Retinal pigment epithelial cell (primary cell): ENCODE data around the gene XRCC4.

Experiments
- DNase-seq: peaks from one replicate; pipeline ENCODE4 v3.0.0-alpha.2; 2010; ENCODE audit warnings: low read depth
- H3K4me3 ChIP-seq: 2 replicates; pipeline ENCODE4 v1.5.1; 2011; ENCODE audit warnings: mild to moderate bottlenecking, low read length, control low read depth, moderate library complexity
- TF ChIP-seq, protein P1 (sequence below): conservative IDR thresholded peaks from 2 replicates; pipeline ENCODE4 v1.5.1; 2011; ENCODE audit warnings: low read depth, low read length, control low read depth, inconsistent platforms

Gene XRCC4

DNA sequence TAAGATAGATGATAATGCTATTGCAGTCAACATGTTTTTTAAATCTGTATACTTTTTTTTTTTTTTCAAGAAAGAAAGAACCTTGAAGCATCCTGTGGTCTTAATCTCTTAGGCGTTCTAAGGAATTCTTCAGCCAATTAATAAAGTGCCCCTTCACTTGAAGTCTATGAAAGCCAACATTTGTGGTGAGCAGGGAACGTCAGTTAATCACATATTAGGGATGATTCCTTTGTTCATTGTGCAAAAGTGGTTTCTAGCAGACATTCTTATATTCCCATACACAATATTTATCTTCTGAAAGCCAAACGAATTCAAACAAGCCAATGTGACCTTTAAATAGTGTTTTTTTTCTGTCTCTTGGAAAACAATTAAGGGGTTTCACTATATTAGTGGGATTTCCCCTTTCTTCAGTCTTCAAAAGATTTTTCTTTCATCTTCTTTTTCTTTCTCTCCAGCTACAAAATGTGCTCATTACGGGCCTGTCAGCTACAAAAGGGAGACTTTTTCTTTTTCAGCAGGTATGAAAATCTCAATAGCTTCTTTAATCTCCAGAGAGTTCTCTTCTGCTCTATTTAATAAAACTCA, 40.3 kb upstream of the XRCC4 start:
- DNase-seq: peak; percentile 70
- H3K4me3 ChIP-seq: no peak overlapping the region
- TF ChIP-seq, protein P1, sequence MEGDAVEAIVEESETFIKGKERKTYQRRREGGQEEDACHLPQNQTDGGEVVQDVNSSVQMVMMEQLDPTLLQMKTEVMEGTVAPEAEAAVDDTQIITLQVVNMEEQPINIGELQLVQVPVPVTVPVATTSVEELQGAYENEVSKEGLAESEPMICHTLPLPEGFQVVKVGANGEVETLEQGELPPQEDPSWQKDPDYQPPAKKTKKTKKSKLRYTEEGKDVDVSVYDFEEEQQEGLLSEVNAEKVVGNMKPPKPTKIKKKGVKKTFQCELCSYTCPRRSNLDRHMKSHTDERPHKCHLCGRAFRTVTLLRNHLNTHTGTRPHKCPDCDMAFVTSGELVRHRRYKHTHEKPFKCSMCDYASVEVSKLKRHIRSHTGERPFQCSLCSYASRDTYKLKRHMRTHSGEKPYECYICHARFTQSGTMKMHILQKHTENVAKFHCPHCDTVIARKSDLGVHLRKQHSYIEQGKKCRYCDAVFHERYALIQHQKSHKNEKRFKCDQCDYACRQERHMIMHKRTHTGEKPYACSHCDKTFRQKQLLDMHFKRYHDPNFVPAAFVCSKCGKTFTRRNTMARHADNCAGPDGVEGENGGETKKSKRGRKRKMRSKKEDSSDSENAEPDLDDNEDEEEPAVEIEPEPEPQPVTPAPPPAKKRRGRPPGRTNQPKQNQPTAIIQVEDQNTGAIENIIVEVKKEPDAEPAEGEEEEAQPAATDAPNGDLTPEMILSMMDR: no peak

DNA sequence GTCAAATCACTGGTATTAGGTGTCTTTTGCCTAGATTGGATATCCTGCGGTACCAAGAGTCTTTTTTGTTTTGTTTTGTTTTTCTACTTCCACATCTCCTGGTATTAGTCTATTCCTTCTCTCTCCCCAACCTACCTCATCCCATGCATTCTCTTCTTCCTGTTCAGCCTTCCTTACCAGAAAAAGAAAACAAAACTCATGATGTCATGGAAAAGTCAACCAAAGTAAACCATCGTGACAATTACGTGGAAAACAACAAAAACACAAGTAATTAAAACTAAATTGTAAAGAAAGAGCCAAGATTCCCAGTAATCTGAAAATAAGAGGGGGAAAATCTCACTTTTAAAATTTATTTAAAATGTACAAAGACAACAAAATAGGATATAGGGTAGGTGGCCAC, 38.4 kb upstream of the XRCC4 start:
- TF ChIP-seq, protein P1: no peak
- H3K4me3 ChIP-seq: no peak overlapping the region
- DNase-seq: no peak

DNA sequence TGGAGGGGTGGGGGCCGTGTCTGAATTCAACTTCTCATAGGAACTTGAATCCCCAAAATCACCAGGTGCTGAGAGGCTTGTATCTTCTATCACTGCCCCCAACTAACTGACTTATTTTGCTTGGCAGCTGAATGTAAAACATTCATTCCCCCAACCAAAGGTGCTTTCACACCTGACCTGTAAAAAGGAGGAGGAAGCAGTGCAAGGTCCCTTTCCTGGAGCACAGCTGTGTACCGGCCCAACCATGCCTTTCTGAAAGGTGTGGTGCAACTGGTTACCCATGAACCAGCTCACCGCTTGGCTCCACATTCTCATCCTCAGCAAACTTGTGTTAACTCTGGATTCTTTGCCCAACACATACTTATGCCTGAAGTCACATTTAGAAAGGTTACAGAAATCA, 34.8 kb upstream of the XRCC4 start:
- no peak for DNase-seq
- TF ChIP-seq, protein P1: no peak
- no peak overlapping the region for H3K4me3 ChIP-seq

DNA sequence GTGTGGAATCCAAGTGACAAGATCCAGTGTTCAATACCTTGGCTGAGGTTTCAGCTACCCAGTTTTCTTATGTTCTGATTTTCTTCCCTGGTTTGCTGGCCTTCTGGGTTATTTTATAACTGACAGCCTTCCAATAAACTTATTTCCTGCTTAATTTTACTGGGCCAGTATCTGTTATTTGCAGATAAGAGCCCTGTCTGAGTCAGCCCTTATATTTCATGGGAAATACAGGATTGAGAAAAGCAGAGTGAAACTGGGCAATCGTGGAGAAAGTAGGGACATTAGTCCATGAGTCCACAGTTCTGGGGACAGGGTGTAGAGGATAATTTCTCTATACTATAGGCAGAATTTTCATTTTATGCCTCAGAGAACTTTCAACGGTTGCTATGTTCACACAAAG, 32.4 kb upstream of the XRCC4 start:
- no peak for DNase-seq
- no peak overlapping the region for H3K4me3 ChIP-seq
- TF ChIP-seq, protein P1: no peak

DNA sequence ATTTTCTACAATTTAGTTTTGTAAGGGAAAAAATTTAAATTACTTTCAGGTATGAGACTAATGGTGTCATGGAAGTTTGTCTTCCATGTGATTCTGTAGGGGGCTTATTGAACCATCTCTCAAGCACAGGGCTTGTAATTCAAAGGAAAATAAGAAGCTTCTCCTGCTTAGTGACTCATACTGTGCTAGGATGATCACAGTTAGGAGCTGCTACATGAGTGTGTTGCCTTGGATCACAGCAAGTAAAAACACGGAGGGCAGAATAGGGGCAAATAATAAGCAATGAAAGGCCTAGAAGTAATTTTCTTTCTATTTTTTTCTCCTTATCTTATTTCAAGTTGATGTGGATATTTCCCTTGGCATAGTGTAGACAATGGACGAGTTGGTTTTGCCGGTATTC, 29.1 kb upstream of the XRCC4 start:
- H3K4me3 ChIP-seq: no peak overlapping the region
- TF ChIP-seq, protein P1: no peak
- DNase-seq: no peak

DNA sequence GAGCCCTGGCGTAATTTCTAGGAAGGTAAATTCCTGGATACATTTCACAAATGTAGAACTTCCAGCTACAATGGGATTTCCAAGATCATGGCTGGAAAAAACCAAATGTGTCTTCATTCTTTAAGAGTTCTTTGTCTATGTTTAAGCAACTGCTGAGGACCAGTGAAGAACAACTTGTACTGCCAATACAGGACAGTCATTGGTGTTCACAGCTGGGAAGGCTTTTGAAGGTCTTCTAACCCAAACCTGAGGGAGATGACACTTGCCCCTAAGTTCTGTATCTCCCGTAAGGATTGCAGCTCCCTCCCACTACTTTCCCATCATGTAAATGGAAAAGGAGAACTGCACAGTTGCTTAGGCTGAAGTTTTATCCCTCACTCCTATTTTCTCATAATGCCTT, 28.5 kb upstream of the XRCC4 start:
- H3K4me3 ChIP-seq: no peak overlapping the region
- DNase-seq: no peak
- TF ChIP-seq, protein P1: no peak

DNA sequence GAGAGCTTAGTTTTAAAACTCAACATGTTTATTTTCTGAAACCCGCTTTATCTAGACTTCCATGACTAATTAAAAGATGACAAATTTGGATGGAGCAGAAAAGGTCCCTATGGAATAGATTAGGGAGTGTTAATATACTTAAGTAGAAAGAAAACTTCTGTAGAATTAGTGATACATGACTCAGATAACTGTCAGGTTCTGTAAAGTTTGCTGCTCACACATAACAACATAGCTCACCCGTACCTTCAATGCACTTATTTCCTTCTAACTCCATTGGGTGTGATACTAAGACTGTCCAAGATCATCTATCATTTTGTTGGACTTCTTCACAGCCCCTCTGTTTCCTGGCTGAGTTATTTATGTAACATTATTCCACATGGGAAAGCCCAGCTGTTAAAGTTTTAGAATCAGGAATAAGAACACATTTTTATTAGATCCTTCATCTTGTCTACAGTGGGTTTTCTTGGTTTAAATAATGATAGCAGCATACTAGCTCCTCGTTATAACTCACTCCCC, 27.9 kb upstream of the XRCC4 start:
- TF ChIP-seq, protein P1: no peak
- no peak for DNase-seq

More for the DNA sequence above, 27.9 kb upstream of the XRCC4 start:
- no peak overlapping the region for H3K4me3 ChIP-seq
